Left lung (tissue), 10 donors: ENCODE measurements around the gene TEP1. TPM values are rescaled to one million over a fixed set of nuclear protein-coding genes. Genes with fewer than 3 reads are reported as not detected.
A peak's percentile ranks its signal among the peaks of the same experiment; 100 is the strongest.

Source experiments
- ATAC-seq: fragments of 200-7000 bp; cut with Tn5 transposase; one replicate; pipeline ENCODE4 v1.9.1; 2020; ENCODE audit warnings: moderate library complexity
- DNase-seq, 4 donors: peaks; one replicate each; pipeline ENCODE4 v3.0.0-alpha.2; 2013 to 2020
- H3K27ac ChIP-seq, 2 donors: fragments of 200-600 bp; sonication (generic) in 1 of 2; one replicate each; pipeline versions ENCODE4 v1.5.0 to v1.8.0; 2020 to 2021
- H3K27me3 ChIP-seq, 2 donors: fragments of 200-600 bp; sonication (generic) in 1 of 2; one replicate each; pipeline versions ENCODE4 v1.5.0 to v1.8.0; 2020 to 2021
- H3K36me3 ChIP-seq, 2 donors: fragments of 200-600 bp; sonication (generic) in 1 of 2; one replicate each; pipeline versions ENCODE4 v1.5.0 to v1.8.0; 2020 to 2021
- H3K4me1 ChIP-seq, 2 donors: fragments of 200-600 bp; one replicate each; pipeline ENCODE4 v1.8.0; 2021
- H3K4me3 ChIP-seq, 2 donors: fragments of 200-600 bp; sonication (generic) in 1 of 2; one replicate each; pipeline versions ENCODE4 v1.5.0 to v1.8.0; 2020 to 2021; ENCODE audit warnings: mild to moderate bottlenecking in 1 of 2
- H3K9me3 ChIP-seq, 2 donors: fragments of 200-600 bp; sonication (generic) in 1 of 2; one replicate each; pipeline versions ENCODE4 v1.5.0 to v1.8.0; 2020 to 2021
- intact Hi-C, 2 donors: fragments of 100-400 bp; cut with DNase I; formaldehyde crosslinking; loops; one replicate each; pipeline versions ENCODE4 v1.11.2 to v1.14.2; 2022
- polyA plus RNA-seq, 6 donors: library from polyadenylated mRNA; unstranded; fragments of 120-200 nt; gene quantifications; one replicate each; pipeline ENCODE4 v1.2.1, GENCODE V29; 2013; ENCODE audit not compliant: insufficient read length in 6 of 6
- total RNA-seq, 2 donors: library from RNA; stranded (reverse); fragmentation: NEBNext Ultra II Directional; extraction: Animal tissue kit (Norgen Biotek cat#: 25700); gene quantifications; one replicate each; pipeline ENCODE4 v1.2.1, GENCODE V29; 2021
- TF ChIP-seq, protein P1 (sequence below), 2 donors: fragments of 200-600 bp; sonication (generic) in 1 of 2; IDR thresholded peaks; one replicate each; pipeline versions ENCODE4 v1.5.0 to v1.8.0; 2021; ENCODE audit warnings: antibody characterized with exemption in 2 of 2
- donor health status: DM: no; HTN: yes; CAD: no.
- donor health status: DM: no; HTN: no; CAD: no.

TEP1 gene
- total and polyA plus RNA-seq, 8 donors, result 19.0 to 57.0 (median 21.9) TPM

DNA sequence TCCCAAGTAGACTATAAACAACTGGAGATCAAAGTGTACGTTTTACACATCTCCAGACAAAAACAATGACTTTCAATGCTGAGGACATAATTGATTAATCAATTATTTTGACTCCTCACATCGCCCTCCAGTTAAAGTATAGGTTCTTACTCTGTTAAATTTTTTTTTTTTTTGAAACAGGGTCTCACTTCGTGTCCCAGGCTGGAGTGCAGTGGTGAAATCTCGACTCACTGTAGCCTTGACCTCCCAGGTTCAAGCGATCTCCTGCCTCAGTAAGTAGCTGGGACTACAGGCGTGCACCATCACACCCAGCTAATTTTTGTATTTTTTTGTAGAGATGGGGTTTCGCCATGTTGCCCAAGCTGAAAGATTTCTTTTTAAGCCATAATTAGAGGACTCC, 79.3 kb downstream of the TEP1 start:
- peak overlapping the region in 1 of 2 donors; percentile 84 for H3K27ac ChIP-seq
- no peak for ATAC-seq
- intact Hi-C loops, result no loop called here

DNA sequence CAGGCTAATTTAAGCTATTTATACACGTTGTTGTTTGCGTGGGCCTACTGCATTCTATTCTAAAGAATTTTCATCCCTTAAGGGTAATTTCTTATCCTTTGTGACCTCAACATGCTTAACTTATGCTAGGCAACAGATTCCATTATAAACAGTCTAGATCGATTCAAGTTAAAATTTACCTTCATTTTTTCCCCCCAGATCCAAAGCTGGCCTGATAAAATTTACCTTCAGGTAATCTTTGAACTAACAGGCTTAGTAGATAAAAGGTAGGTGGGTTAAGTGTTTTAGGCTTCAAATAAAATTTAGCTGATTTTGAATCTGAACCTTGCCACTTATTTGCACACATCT, 79.8 kb downstream of the TEP1 start:
- peak overlapping the region; percentile 59 to 69 for H3K4me3 ChIP-seq
- H3K4me1 ChIP-seq, result peaks cover 5 to 27% of the 10 kb centered on the region in 2 donors
- H3K9me3 ChIP-seq, result no peaks in the 10 kb centered on the region
- peak overlapping the region; percentile 77 to 84 for H3K27ac ChIP-seq
- intact Hi-C loops, result no loop called here
- H3K36me3 ChIP-seq, result peaks cover 0 to 8% of the 10 kb centered on the region in 2 donors
- DNase-seq (no peak), ATAC-seq (no peak)
- H3K27me3 ChIP-seq, result no peaks in the 10 kb centered on the region
- TF ChIP-seq, protein P1, sequence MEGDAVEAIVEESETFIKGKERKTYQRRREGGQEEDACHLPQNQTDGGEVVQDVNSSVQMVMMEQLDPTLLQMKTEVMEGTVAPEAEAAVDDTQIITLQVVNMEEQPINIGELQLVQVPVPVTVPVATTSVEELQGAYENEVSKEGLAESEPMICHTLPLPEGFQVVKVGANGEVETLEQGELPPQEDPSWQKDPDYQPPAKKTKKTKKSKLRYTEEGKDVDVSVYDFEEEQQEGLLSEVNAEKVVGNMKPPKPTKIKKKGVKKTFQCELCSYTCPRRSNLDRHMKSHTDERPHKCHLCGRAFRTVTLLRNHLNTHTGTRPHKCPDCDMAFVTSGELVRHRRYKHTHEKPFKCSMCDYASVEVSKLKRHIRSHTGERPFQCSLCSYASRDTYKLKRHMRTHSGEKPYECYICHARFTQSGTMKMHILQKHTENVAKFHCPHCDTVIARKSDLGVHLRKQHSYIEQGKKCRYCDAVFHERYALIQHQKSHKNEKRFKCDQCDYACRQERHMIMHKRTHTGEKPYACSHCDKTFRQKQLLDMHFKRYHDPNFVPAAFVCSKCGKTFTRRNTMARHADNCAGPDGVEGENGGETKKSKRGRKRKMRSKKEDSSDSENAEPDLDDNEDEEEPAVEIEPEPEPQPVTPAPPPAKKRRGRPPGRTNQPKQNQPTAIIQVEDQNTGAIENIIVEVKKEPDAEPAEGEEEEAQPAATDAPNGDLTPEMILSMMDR (IDR thresholded peaks at IDR 0.05), result no peak

More for the DNA sequence above, 79.3 kb downstream of the TEP1 start:
- Histone ChIP-seq H3K4me1 (peaks cover 5 to 27% of the 10 kb centered on the region in 2 donors), H3K9me3 (no peaks in the 10 kb centered on the region), H3K4me3 (no peak overlapping the region), H3K36me3 (peaks cover 0 to 5% of the 10 kb centered on the region in 2 donors), H3K27me3 (no peaks in the 10 kb centered on the region)
- TF ChIP-seq, protein P1 (IDR thresholded peaks at IDR 0.05), result no peak
- DNase-seq, result no peak

DNA sequence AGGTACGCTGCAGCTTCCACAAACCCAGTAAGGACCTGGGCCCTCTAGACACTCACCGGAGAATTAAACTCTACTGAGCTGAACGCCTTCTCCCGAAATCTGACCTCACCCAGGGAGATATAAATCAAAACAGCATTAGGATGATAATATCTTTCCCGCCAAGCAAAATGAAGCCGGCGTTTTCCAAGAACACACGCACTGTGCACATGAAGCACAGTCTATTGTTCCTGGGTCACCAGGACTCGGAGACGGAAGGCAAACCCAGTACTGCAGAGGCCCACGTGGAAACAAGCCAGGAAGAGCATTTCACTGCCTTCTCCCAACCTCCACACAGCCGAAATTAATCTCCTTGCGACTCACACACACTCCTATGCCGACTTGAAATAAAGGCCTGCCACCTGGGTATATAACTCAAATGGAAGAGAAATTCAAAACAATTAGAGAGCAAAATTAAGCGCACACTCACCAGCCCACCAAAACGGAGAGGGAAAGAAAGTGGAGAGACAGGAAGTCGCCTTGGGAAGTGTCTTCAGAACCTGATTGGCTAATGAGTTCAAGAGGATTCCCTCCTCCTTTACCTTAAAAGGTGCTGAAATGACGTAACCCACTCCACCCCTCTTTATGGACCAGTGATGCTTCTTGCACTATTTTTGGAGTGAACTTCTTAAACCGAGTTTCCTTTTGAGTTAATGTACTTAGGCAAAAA, 80.4 kb downstream of the TEP1 start, which contains the start of gene CCNB1IP1:
Gene CCNB1IP1 (minus strand): TSS at position 492 of the 706 bp plus-strand sequence. CDS start 16,756 bp downstream, outside the sequence.
- H3K36me3 ChIP-seq, result peaks cover 0 to 8% of the 10 kb centered on the region in 2 donors
- no peaks in the 10 kb centered on the region for H3K27me3 ChIP-seq
- peak within 1 kb of the TSS; percentile 77 to 84 for H3K27ac ChIP-seq
- ATAC-seq (peak; percentile 98), DNase-seq (peak in 3 of 4 donors; percentile 46 to 92 (median 80))
- intact Hi-C loops, result no loop called here
- peaks cover 5 to 27% of the 10 kb centered on the region in 2 donors for H3K4me1 ChIP-seq
- no peaks in the 10 kb centered on the region for H3K9me3 ChIP-seq
- TF ChIP-seq, protein P1 (IDR thresholded peaks at IDR 0.05), result no peak
- peak within 1 kb of the TSS; percentile 59 to 69 for H3K4me3 ChIP-seq

DNA sequence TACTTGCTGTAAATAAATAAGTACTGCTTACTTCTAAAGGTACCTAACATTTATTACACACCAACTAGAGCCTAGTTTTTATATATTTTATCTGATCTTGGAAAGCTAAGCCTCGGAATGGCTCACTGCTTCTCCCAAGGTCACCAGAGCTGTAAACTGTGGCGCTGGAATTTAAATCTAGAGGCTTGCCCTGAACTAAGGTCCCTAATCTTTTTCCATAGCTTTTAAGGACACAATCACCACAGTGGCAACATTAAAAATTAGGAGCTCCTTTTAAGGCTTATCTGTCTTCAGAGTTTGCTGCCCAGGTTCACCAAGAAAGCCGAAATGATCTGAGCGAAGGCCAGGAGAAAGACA, 80.9 kb downstream of the TEP1 start:
- intact Hi-C loops, result no loop called here
- peak overlapping the region; percentile 59 to 69 for H3K4me3 ChIP-seq
- H3K9me3 ChIP-seq, result no peaks in the 10 kb centered on the region
- H3K27me3 ChIP-seq, result no peaks in the 10 kb centered on the region
- DNase-seq (peak in 1 of 4 donors; percentile 24), ATAC-seq (peak; percentile 47)
- peak overlapping the region; percentile 77 to 84 for H3K27ac ChIP-seq
- H3K36me3 ChIP-seq, result peaks cover 0 to 8% of the 10 kb centered on the region in 2 donors
- H3K4me1 ChIP-seq, result peaks cover 5 to 32% of the 10 kb centered on the region in 2 donors
- TF ChIP-seq, protein P1 (IDR thresholded peaks at IDR 0.05), result no peak

DNA sequence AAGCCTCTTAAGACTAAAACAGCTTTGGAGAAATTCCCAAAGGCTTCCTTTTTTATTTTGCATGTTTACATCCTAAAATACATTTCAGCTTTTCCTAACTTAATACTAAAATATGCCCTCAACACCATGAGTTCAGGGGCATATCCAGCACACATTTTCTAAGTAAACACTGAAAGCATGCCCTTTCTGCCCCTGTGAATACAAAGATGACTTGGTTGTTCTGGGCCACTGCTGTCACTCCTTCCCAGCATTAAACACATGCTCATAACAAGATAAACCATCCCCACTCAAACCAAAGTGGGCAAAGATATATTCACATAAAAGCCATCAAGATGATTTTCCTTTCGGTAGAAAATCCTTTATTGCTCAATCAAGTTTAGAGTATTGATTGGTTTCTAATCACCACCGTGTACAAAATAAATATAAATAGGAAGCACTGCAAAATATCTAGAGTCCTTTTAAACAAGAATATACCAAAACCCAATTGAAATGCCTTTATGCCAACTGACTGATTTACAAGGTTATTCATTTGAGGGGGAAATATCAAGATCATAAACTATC, 82.2 kb downstream of the TEP1 start:
- H3K4me3 ChIP-seq, result no peak overlapping the region
- no peak for ATAC-seq
- DNase-seq, result no peak

More for the DNA sequence above, 82.2 kb downstream of the TEP1 start:
- H3K9me3 ChIP-seq, result no peaks in the 10 kb centered on the region
- intact Hi-C loops, result no loop called here
- peaks cover 3 to 15% of the 10 kb centered on the region in 2 donors for H3K36me3 ChIP-seq
- peaks cover 5 to 37% of the 10 kb centered on the region in 2 donors for H3K4me1 ChIP-seq
- H3K27me3 ChIP-seq, result no peaks in the 10 kb centered on the region
- no peak overlapping the region for H3K27ac ChIP-seq
- TF ChIP-seq, protein P1 (IDR thresholded peaks at IDR 0.05), result no peak
